ENCODE data around the gene SMIM44.
"Not testable (repeated sequence)": the region's sequence is repeated elsewhere in the genome, so short reads cannot be mapped to it uniquely, and the experiment has no call there.

The SMIM44 gene

DNA sequence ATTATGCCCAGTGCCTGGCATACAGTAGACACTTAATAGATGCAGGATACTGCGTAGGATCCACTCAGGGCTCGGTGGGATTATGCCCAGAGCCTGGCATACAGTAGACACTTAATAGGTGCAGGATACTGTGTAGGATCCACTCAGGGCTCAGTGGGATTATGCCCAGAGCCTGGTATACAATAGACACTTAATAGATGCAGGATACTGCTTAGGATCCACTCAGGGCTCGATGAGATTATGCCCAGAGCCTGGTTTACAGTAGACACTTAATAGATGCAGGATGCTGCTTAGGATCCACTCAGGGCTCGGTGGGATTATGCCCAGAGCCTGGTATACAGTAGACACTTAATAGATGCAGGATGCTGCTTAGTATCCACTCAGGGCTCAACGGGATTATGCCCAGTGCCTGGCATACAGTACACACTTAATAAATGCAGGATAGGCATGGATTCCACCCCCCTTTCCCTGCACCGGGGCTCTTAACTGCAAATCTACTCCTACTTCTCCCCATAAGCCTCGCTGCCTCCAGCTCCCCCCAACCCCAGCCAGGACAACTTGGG, 27.8 kb downstream of the SMIM44 start:
- Histone ChIP-seq H3K27ac (ENCODE audit: low read depth, low read length, severe bottlenecking) (no peak overlapping the region), H3K4me1 (ENCODE audit: control insufficient read depth, insufficient read depth, low read length, poor library complexity, severe bottlenecking) (peaks cover 22% of the 10 kb centered on the region), H3K36me3 (ENCODE audit: control insufficient read depth, insufficient read depth, low read length) (peaks cover 8% of the 10 kb centered on the region), H3K4me3 (ENCODE audit: extremely low read depth, insufficient read depth, low read length, poor library complexity, severe bottlenecking) (no peak overlapping the region), H3K9me3 (ENCODE audit: control insufficient read depth, low read length) (no peaks in the 10 kb centered on the region)
- 96 to 97% methylated on average over 7 of the region's 7 CpGs for WGBS, 2 experiments (ENCODE audit: insufficient coverage in 2 of 2)

DNA sequence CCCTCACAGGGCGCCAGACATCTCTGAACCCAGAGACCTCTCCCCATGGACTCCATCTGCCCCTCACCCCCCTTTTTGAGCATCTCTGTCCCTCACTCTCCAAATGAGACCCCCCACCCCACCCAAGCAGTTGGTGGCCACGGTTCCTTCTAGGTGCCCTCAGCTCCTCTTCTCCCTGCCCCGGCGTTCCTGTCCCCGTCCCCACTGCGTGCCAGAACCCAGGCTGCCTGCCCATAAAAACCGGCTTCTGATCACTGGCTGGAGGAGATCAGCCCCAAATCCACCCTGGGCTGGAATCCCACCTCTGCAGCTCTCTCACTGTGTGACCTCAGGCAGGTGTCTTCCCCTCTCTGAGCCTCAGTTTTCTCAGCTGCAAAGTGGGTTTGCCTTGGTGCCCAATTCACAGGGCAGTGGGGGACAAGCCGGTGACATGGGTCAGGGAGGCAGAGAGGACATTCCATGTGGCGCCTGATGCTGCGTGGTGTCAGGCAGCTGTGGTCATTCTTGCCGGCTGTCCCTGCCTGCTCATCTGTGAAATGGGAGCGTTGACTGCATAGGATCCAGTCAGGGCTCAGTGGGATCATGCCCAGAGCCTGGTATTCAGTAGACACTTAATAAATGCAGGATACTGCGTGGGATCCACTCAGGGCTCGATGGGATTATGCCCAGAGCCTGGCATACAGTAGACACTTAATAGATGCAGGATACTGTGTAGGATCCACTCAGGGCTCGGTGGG, 28.4 kb downstream of the SMIM44 start:
- Histone ChIP-seq H3K4me1 (ENCODE audit: control insufficient read depth, insufficient read depth, low read length, poor library complexity, severe bottlenecking) (peaks cover 22% of the 10 kb centered on the region), H3K27ac (ENCODE audit: low read depth, low read length, severe bottlenecking) (no peak overlapping the region), H3K36me3 (ENCODE audit: control insufficient read depth, insufficient read depth, low read length) (peaks cover 8% of the 10 kb centered on the region), H3K4me3 (ENCODE audit: extremely low read depth, insufficient read depth, low read length, poor library complexity, severe bottlenecking) (no peak overlapping the region), H3K9me3 (ENCODE audit: control insufficient read depth, low read length) (no peaks in the 10 kb centered on the region)
- 93 to 95% methylated on average over 13 to 14 of the region's 15 CpGs for WGBS, 2 experiments (ENCODE audit: insufficient coverage in 2 of 2)

DNA sequence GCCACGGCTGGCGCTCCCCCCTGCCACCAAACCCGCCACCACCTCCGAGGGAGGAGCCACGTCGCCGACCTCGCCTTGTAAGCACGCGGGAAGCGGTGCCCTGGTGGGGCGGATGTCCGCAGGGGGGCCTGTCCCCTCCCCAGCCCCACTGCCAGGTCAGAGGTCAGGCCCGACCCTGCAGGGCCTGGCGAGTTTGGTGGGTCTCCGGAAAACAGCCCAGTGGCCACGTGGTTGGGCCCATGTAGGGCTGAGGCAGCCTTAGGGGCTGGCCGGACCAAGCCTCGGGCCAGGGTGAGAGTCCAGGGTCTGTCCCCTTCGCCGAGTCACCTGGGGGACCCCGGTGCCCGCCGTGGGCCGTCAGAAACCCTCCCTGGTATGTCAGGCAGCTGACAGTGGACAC, 29.4 kb downstream of the SMIM44 start:
- Histone ChIP-seq H3K4me1 (ENCODE audit: control insufficient read depth, insufficient read depth, low read length, poor library complexity, severe bottlenecking) (peaks cover 14% of the 10 kb centered on the region), H3K27ac (ENCODE audit: low read depth, low read length, severe bottlenecking) (no peak overlapping the region), H3K4me3 (ENCODE audit: extremely low read depth, insufficient read depth, low read length, poor library complexity, severe bottlenecking) (no peak overlapping the region), H3K36me3 (ENCODE audit: control insufficient read depth, insufficient read depth, low read length) (peaks cover 8% of the 10 kb centered on the region), H3K9me3 (ENCODE audit: control insufficient read depth, low read length) (no peaks in the 10 kb centered on the region)
- WGBS, 2 experiments (ENCODE audit: insufficient coverage in 2 of 2), result 92 to 95% methylated on average over 14 to 24 of the region's 25 CpGs

DNA sequence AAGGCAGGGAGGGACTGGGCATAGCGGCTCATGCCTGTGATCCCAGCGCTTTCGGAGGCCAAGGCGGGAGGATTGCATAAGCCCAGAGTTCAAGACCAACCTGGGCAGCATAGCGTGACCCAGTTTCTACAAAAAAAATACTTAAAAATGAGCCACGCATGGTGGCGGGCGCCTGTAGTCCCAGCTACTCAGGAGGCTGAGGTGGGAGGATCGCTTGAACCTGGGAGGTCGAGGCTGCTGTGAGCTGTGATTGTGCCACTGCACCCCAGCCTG, 30.4 kb downstream of the SMIM44 start:
- not testable (repeated sequence) for H3K36me3 ChIP-seq (ENCODE audit: control insufficient read depth, insufficient read depth, low read length); H3K4me3 ChIP-seq (ENCODE audit: extremely low read depth, insufficient read depth, low read length, poor library complexity, severe bottlenecking); H3K9me3 ChIP-seq (ENCODE audit: control insufficient read depth, low read length); H3K27ac ChIP-seq (ENCODE audit: low read depth, low read length, severe bottlenecking); H3K4me1 ChIP-seq (ENCODE audit: control insufficient read depth, insufficient read depth, low read length, poor library complexity, severe bottlenecking)
- WGBS, 2 experiments (ENCODE audit: insufficient coverage in 2 of 2), result 94 to 97% methylated on average over 9 to 10 of the region's 10 CpGs

DNA sequence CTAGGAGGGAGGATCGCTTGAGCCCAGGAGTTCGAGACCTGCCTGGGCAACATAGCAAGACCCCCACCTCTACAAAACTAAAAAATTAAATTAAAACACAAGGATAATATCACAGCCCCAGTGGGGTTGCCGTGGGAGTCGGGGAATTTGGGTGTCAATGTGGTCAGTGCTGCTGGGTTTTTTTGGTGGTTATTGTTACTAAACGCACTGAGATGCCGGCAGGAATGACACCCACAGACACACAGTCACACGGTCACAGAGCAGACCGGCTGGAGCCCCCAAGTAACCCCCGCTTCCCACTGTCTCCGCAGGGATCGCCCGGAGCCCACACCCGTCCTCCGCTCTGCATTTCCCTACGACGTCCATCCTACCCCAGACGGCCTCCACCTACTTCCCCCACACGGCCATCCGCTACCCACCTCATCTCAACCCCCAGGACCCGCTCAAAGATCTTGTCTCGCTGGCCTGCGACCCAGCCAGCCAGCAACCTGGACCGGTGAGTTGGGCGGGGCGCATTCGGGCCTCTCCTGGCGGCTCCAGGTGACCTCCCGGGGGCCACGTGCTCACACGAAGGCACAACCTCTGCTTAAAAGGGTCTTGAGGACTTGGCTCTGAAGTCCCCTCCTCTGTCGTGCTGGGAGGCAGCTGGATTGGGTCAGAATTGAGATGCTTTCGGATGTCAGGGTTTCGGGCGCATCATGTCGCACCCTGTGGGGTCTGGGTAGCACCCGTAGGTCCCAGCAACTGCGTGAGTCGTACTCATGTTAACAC, 30.9 kb downstream of the SMIM44 start:
- no peak overlapping the region for H3K27ac ChIP-seq (ENCODE audit: low read depth, low read length, severe bottlenecking)
- WGBS, 2 experiments (ENCODE audit: insufficient coverage in 2 of 2), result 95% methylated on average over 25 to 33 of the region's 38 CpGs
- H3K4me3 ChIP-seq (ENCODE audit: extremely low read depth, insufficient read depth, low read length, poor library complexity, severe bottlenecking), result no peak overlapping the region
- peaks cover 8% of the 10 kb centered on the region for H3K36me3 ChIP-seq (ENCODE audit: control insufficient read depth, insufficient read depth, low read length)
- no peaks in the 10 kb centered on the region for H3K4me1 ChIP-seq (ENCODE audit: control insufficient read depth, insufficient read depth, low read length, poor library complexity, severe bottlenecking)
- H3K9me3 ChIP-seq (ENCODE audit: control insufficient read depth, low read length), result no peaks in the 10 kb centered on the region

DNA sequence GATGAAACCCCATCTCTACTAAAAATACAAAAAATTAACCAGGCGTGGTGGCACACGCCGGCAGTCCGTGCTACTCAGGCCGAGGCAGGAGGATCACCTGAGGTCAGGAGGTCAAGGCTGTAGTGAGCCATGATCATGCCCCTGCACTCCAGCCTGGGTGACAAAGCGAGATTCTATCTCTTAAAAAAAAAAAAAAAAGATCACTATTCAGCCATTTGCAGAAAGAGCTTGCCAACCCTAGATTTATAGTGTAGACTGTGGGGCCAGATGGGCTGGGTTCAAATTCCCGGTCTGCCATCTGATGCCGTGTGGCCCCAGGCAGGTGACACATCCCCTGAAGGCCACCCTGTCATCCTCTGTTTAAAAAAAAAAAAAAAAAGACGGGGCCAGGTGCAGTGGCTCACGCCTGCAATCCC, 31.8 kb downstream of the SMIM44 start:
- Histone ChIP-seq H3K9me3 (ENCODE audit: control insufficient read depth, low read length) (no peaks in the 10 kb centered on the region), H3K36me3 (ENCODE audit: control insufficient read depth, insufficient read depth, low read length) (peaks cover 8% of the 10 kb centered on the region), H3K4me3 (ENCODE audit: extremely low read depth, insufficient read depth, low read length, poor library complexity, severe bottlenecking) (no peak overlapping the region), H3K4me1 (ENCODE audit: control insufficient read depth, insufficient read depth, low read length, poor library complexity, severe bottlenecking) (no peaks in the 10 kb centered on the region), H3K27ac (ENCODE audit: low read depth, low read length, severe bottlenecking) (peak overlapping the region; percentile 75)
- 92 to 94% methylated on average over 5 to 7 of the region's 10 CpGs for WGBS, 2 experiments (ENCODE audit: insufficient coverage in 2 of 2)

DNA sequence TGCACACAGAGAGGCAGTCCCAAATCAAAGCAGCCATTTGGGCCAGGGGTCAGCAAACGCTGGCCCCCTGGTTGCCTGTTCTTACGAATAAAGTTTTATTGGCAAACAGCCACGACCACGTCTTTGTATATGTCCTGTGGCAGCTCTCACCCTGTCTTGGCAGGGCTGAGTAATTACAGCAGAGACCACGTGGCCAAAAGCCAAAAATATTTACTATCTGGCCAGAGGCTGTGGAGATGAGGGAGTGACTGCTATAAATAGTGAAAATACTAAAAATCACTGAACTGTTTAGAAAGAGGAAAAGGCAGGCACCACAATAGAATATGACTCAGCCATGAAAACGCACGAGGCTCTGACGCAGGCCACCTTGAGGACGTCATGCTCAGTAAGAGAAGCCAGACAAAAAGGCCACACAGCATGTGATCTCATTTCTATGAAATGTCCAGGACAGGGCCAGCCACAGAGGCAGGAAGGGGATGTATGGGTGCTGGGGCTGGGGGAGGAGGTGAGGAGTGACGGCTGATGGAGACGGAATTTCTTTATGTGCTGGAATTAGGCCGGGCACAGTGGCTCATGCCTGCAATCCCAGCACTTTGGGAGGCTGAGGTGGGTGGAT, 32.3 kb downstream of the SMIM44 start:
- Histone ChIP-seq H3K36me3 (ENCODE audit: control insufficient read depth, insufficient read depth, low read length) (peaks cover 8% of the 10 kb centered on the region), H3K4me3 (ENCODE audit: extremely low read depth, insufficient read depth, low read length, poor library complexity, severe bottlenecking) (no peak overlapping the region), H3K27ac (ENCODE audit: low read depth, low read length, severe bottlenecking) (peak overlapping the region; percentile 75), H3K4me1 (ENCODE audit: control insufficient read depth, insufficient read depth, low read length, poor library complexity, severe bottlenecking) (no peaks in the 10 kb centered on the region), H3K9me3 (ENCODE audit: control insufficient read depth, low read length) (no peaks in the 10 kb centered on the region)
- WGBS, 2 experiments (ENCODE audit: insufficient coverage in 2 of 2), result 75 to 87% methylated on average over 10 to 12 of the region's 12 CpGs

DNA sequence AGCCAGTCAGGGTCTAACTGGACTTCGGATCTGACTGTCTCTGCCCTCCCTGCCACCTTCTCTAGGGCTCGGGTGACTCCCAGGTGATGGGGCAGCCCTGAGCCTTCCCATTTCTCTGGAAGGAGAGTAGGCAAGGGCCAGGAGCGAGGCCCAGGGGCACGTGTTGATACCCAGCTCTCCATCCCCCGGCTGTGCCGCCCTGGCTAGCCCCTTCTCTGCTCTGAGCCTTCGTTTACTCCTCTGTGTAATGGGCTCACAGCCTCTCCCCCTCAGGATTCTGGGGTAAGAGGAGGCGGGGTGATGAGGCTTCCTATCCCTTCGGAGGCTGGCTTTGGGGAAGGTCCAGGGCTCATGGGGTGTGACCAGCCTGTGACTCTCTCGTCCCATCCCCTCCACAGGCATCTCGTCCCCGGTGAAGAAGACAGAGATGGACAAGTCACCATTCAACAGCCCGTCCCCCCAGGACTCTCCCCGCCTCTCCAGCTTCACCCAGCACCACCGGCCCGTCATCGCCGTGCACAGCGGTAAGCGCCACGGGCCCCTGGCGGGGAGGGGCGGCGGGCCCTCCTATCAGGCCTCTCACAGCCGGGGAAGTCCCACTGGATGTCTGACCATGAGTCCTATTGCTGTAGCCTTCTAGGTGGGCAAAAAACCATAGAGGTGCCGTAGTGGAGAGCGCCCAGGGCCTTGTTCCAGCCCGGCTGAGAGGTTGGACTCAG, 34.5 kb downstream of the SMIM44 start:
- Histone ChIP-seq H3K4me1 (ENCODE audit: control insufficient read depth, insufficient read depth, low read length, poor library complexity, severe bottlenecking) (peaks cover 13% of the 10 kb centered on the region), H3K9me3 (ENCODE audit: control insufficient read depth, low read length) (no peaks in the 10 kb centered on the region), H3K27ac (ENCODE audit: low read depth, low read length, severe bottlenecking) (no peak overlapping the region), H3K4me3 (ENCODE audit: extremely low read depth, insufficient read depth, low read length, poor library complexity, severe bottlenecking) (no peak overlapping the region), H3K36me3 (ENCODE audit: control insufficient read depth, insufficient read depth, low read length) (peaks cover 8% of the 10 kb centered on the region)
- 92 to 94% methylated on average over 22 to 28 of the region's 28 CpGs for WGBS, 2 experiments (ENCODE audit: insufficient coverage in 2 of 2)

DNA sequence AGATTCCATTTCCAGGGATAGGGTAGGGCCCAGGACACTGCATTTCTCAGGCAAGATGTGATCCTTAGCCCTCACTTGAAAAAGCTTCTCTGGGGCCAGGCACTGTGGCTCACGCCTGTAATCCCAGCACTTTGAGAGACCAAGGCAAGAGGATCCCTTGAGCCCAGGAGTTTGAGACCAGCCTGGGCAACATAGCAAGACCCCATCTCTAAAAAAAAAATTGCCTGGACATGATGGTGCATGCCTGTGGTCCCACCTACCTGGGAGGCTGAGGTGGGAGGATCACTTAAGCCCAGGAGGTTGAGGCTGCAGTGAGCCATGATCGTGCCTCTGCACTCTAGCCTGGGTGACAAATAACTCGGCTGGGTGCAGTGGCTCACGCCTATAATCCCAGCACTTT, 36.6 kb downstream of the SMIM44 start:
- H3K4me1 ChIP-seq (ENCODE audit: control insufficient read depth, insufficient read depth, low read length, poor library complexity, severe bottlenecking), result peaks cover 19% of the 10 kb centered on the region
- 91 to 94% methylated on average over 2 to 3 of the region's 4 CpGs for WGBS, 2 experiments (ENCODE audit: insufficient coverage in 2 of 2)
- H3K27ac ChIP-seq (ENCODE audit: low read depth, low read length, severe bottlenecking), result not testable (repeated sequence)

DNA sequence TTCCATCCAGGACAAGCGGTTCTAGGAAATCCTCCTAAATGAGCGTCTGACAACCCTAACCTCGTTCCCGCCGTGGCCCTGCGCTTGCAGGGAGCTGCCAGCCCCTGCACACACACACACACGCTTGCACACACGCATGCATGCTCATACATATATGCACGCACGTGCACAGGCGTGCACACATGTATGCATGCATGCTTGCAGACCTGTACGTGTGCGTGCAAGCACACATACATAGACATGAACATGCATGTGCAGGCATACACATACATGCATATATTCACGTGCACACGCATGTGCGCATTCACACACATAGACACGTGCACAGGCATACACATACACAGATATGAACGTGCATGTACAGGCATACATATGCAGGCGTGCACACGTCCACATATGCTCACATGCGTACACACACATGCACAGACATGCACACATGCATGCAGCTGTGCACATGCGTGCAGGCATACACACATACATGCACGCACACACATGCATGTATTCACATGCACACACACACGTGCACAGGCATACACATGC, 38.5 kb downstream of the SMIM44 start:
- Histone ChIP-seq H3K27ac (ENCODE audit: low read depth, low read length, severe bottlenecking) (peak overlapping the region; percentile 67), H3K9me3 (ENCODE audit: control insufficient read depth, low read length) (no peaks in the 10 kb centered on the region), H3K4me1 (ENCODE audit: control insufficient read depth, insufficient read depth, low read length, poor library complexity, severe bottlenecking) (peaks cover 23% of the 10 kb centered on the region), H3K36me3 (ENCODE audit: control insufficient read depth, insufficient read depth, low read length) (no peaks in the 10 kb centered on the region), H3K4me3 (ENCODE audit: extremely low read depth, insufficient read depth, low read length, poor library complexity, severe bottlenecking) (no peak overlapping the region)
- 71 to 73% methylated on average over 23 to 24 of the region's 24 CpGs for WGBS, 2 experiments (ENCODE audit: insufficient coverage in 2 of 2)

More for the DNA sequence above, 36.6 kb downstream of the SMIM44 start:
- not testable (repeated sequence) for H3K9me3 ChIP-seq (ENCODE audit: control insufficient read depth, low read length); H3K4me3 ChIP-seq (ENCODE audit: extremely low read depth, insufficient read depth, low read length, poor library complexity, severe bottlenecking); H3K36me3 ChIP-seq (ENCODE audit: control insufficient read depth, insufficient read depth, low read length)
